ENCODE measurements around the gene ZGLP1. TPM values are rescaled to one million over a fixed set of nuclear protein-coding genes. Genes with fewer than 3 reads are reported as not detected.
A peak's percentile ranks its signal among the peaks of the same experiment; 100 is the strongest.

The ZGLP1 gene
- total RNA-seq, 1 donor from 2014 or later: not detected

- no peaks in the 10 kb centered on the region for H3K4me1 ChIP-seq
- H3K27ac ChIP-seq: no peak overlapping the region
- TF ChIP-seq, protein P1, sequence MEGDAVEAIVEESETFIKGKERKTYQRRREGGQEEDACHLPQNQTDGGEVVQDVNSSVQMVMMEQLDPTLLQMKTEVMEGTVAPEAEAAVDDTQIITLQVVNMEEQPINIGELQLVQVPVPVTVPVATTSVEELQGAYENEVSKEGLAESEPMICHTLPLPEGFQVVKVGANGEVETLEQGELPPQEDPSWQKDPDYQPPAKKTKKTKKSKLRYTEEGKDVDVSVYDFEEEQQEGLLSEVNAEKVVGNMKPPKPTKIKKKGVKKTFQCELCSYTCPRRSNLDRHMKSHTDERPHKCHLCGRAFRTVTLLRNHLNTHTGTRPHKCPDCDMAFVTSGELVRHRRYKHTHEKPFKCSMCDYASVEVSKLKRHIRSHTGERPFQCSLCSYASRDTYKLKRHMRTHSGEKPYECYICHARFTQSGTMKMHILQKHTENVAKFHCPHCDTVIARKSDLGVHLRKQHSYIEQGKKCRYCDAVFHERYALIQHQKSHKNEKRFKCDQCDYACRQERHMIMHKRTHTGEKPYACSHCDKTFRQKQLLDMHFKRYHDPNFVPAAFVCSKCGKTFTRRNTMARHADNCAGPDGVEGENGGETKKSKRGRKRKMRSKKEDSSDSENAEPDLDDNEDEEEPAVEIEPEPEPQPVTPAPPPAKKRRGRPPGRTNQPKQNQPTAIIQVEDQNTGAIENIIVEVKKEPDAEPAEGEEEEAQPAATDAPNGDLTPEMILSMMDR (IDR thresholded peaks at IDR 0.05): no peak
- intact Hi-C loops (cut with DNase I): no loop called here
- H3K9me3 ChIP-seq: no peaks in the 10 kb centered on the region
- H3K36me3 ChIP-seq: peaks cover 0 to 8% of the 10 kb centered on the region in 2 donors
- DNase-seq (ENCODE audit: low spot score in 2 of 2): no peak
- no peaks in the 10 kb centered on the region for H3K27me3 ChIP-seq
- no peak overlapping the region for H3K4me3 ChIP-seq
Measured at GRCh38 chr19:10306327-10306726, 3.3 kb downstream of the ZGLP1 start.

- Histone ChIP-seq H3K9me3 (no peaks in the 10 kb centered on the region), H3K27ac (no peak overlapping the region), H3K27me3 (no peaks in the 10 kb centered on the region), H3K4me1 (no peaks in the 10 kb centered on the region), H3K4me3 (no peak overlapping the region), H3K36me3 (peaks cover 0 to 6% of the 10 kb centered on the region in 2 donors)
- intact Hi-C loops (cut with DNase I): no loop called here
- TF ChIP-seq, protein P1 (IDR thresholded peaks at IDR 0.05): no peak
- DNase-seq (ENCODE audit: low spot score in 2 of 2): no peak
Measured at GRCh38 chr19:10305139-10305806, 4.3 kb downstream of the ZGLP1 start.

DNA sequence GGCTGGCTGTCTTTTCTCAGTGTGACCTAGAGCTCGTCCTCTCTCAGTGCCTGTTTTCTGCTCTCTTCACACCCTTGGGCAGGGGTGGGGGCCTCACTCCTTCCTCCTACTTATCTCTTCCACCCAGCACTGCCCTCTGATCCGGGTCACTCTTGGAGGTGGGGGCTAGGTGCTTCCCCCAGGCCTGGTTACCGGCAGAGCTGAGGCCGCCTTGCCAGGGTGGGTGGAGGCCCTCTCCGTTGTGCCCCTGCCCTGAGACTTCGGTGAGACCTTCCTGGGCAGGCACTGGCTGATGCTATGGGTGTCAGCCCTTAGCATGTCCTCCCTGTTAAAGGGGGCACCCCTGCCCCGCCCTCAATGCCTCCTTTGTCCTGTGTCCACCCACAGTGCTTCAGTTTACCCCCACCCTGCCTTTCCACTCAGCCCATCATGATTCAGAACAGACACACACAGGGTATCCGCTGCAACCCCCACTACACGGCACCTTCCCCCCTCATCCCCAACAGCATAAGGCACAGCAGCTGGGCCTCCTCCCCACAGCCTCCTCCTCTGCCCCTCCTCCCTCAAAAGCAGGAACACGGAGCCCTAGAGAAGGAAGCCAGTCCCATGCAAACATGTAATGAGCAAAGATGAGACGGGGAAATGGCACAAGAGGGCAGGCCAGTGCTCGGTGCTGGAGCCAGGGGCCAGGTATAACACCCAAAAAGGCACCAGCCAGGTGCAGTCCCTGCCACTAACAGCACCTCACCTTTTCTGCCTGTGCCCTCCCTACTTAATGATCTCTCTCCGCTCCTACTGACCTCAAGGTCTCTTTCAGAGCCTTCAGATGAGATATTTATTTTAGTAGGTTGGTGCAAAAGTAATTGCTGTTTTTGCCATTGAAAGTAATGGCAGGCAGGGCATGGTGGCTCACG lies 9.8 kb downstream of the ZGLP1 start:
- Histone ChIP-seq H3K4me1 (no peaks in the 10 kb centered on the region), H3K4me3 (no peak overlapping the region), H3K36me3 (no peaks in the 10 kb centered on the region), H3K27ac (no peak overlapping the region), H3K9me3 (no peaks in the 10 kb centered on the region), H3K27me3 (peaks cover 6% of the 10 kb centered on the region)
- no peak for DNase-seq (ENCODE audit: low spot score in 2 of 2)
- TF ChIP-seq, protein P1 (IDR thresholded peaks at IDR 0.05): no peak
- intact Hi-C loops (cut with DNase I): no loop called here

- H3K36me3 ChIP-seq: no peaks in the 10 kb centered on the region
- no peak for DNase-seq (ENCODE audit: low spot score in 2 of 2)
- no peak overlapping the region for H3K27ac ChIP-seq
- peaks cover 0 to 15% of the 10 kb centered on the region in 2 donors for H3K4me1 ChIP-seq
- TF ChIP-seq, protein P1 (IDR thresholded peaks at IDR 0.05): no peak
- H3K9me3 ChIP-seq: no peaks in the 10 kb centered on the region
- intact Hi-C loops (cut with DNase I): no loop called here
- peaks cover 15% of the 10 kb centered on the region for H3K27me3 ChIP-seq
- H3K4me3 ChIP-seq: peak overlapping the region in 1 of 2 donors; percentile 38
Measured at GRCh38 chr19:10295847-10296591, 13.6 kb downstream of the ZGLP1 start.

- H3K36me3 ChIP-seq: no peaks in the 10 kb centered on the region
- no peaks in the 10 kb centered on the region for H3K9me3 ChIP-seq
- TF ChIP-seq, protein P1 (IDR thresholded peaks at IDR 0.05): no peak
- intact Hi-C loops (cut with DNase I): no loop called here
- no peak overlapping the region for H3K27ac ChIP-seq
- peaks cover 0 to 21% of the 10 kb centered on the region in 2 donors for H3K4me1 ChIP-seq
- peaks cover 15% of the 10 kb centered on the region for H3K27me3 ChIP-seq
- H3K4me3 ChIP-seq: peak overlapping the region; percentile 26 to 38
- no peak for DNase-seq (ENCODE audit: low spot score in 2 of 2)
Measured at GRCh38 chr19:10295305-10295846, 14.2 kb downstream of the ZGLP1 start.
